Smooth muscle cell (in vitro differentiated cells): ENCODE results near the gene ZNF708. TPM values are rescaled to one million over a fixed set of nuclear protein-coding genes. Genes with fewer than 3 reads are reported as not detected.
"Not testable (repeated sequence)": the region's sequence is repeated elsewhere in the genome, so short reads cannot be mapped to it uniquely, and the experiment has no call there.

Experiments
- DNase-seq: peaks from one replicate; lab custom pipeline; 2025; ENCODE audit not compliant: unreplicated experiment; lab: John Stamatoyannopoulos, UW
- H2AFZ ChIP-seq: fragments of 200-600 bp; sonication (generic); 2 replicates; pipeline ENCODE4 v1.6.0; 2016; ENCODE audit warnings: antibody characterized with exemption, low read depth, mild to moderate bottlenecking
- H3F3A ChIP-seq: fragments of 200-600 bp; sonication (generic); 2 replicates; pipeline ENCODE4 v1.6.0; 2017; ENCODE audit warnings: antibody characterized with exemption, low read depth
- H3K27ac ChIP-seq: fragments of 200-600 bp; sonication (generic); 2 replicates; pipeline ENCODE4 v1.5.1; 2016; ENCODE audit warnings: low read depth, mild to moderate bottlenecking
- H3K27me3 ChIP-seq: fragments of 200-600 bp; sonication (generic); 2 replicates; pipeline ENCODE4 v1.6.1; 2016; ENCODE audit warnings: low read depth, mild to moderate bottlenecking
- H3K36me3 ChIP-seq: fragments of 200-600 bp; sonication (generic); 2 replicates; pipeline ENCODE4 v1.5.1; 2016; ENCODE audit warnings: low read depth
- H3K4me1 ChIP-seq: fragments of 200-600 bp; sonication (generic); 2 replicates; pipeline ENCODE4 v1.5.1; 2016; ENCODE audit warnings: low read depth
- H3K4me2 ChIP-seq: fragments of 200-600 bp; sonication (generic); 2 replicates; pipeline ENCODE4 v1.6.0; 2016; ENCODE audit warnings: mild to moderate bottlenecking
- H3K4me3 ChIP-seq: fragments of 200-600 bp; sonication (generic); 2 replicates; pipeline ENCODE4 v1.5.1; 2016; ENCODE audit warnings: mild to moderate bottlenecking
- H3K79me2 ChIP-seq: fragments of 200-600 bp; sonication (generic); 2 replicates; pipeline ENCODE4 v1.6.0; 2016; ENCODE audit warnings: low read depth, mild to moderate bottlenecking
- H3K9ac ChIP-seq: fragments of 200-600 bp; sonication (generic); 2 replicates; pipeline ENCODE4 v1.6.0; 2016; ENCODE audit warnings: low read depth
- H3K9me3 ChIP-seq: fragments of 200-600 bp; sonication (generic); replicated peaks from 2 replicates; pipeline ENCODE4 v1.5.1; 2016; ENCODE audit warnings: low read depth
- H4K20me1 ChIP-seq: fragments of 200-600 bp; sonication (generic); 2 replicates; pipeline ENCODE4 v1.6.0; 2016; ENCODE audit warnings: low read depth
- WGBS: methylation state at CpG from one replicate; pipeline ENCODE4 v1.1.7; 2016; ENCODE audit warnings: low lambda C conversion rate; 5-methylcytosine and 5-hydroxymethylcytosine counted together
- polyA plus RNA-seq: library from polyadenylated mRNA; unstranded; fragments of >200 nt; fragmentation: Nextera tagmentation; extraction: Ambion mirVana; gene quantifications from 2 replicates; pipeline ENCODE4 v1.2.1, GENCODE V29; 2016
- total RNA-seq: library from RNA; depleted of rRNA; stranded (reverse); fragments of >200 nt; gene quantifications from 2 replicates; pipeline ENCODE4 v1.2.3, GENCODE V29; 2014
- TF ChIP-seq, protein P1 (sequence below): fragments of 200-600 bp; sonication (generic); IDR thresholded peaks from 2 replicates; pipeline ENCODE4 v1.5.1; 2017; ENCODE audit warnings: borderline replicate concordance, mild to moderate bottlenecking, antibody characterized with exemption; ENCODE audit not compliant: insufficient read depth, poor library complexity, severe bottlenecking

ZNF708 gene
- total and polyA plus RNA-seq, 2 experiments from 2014 or later, result 0.65 to 12.1 TPM

DNA sequence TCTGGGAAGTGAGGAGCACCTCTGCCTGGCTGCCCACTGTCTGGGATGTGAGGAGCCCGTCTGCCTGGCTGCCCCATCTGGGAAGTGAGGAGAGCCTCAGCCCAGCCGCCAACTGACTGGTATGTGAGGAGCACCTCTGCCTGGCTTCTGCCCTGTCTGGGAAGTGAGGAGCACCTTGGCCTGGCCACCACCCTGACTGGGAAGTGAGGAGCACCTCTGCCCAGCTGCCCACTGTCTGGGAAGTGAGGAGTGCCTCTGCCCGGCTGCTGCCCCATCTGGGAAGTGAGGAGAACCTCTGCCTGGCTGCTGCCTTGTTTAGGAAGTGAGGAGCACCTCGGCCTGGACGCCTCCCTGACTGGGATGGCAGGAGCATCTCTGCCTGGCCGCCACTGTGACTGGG lies 64.8 kb downstream of the ZNF708 start:
- WGBS, result 87% methylated on average over 6 of the region's 6 CpGs
- TF ChIP-seq, protein P1, sequence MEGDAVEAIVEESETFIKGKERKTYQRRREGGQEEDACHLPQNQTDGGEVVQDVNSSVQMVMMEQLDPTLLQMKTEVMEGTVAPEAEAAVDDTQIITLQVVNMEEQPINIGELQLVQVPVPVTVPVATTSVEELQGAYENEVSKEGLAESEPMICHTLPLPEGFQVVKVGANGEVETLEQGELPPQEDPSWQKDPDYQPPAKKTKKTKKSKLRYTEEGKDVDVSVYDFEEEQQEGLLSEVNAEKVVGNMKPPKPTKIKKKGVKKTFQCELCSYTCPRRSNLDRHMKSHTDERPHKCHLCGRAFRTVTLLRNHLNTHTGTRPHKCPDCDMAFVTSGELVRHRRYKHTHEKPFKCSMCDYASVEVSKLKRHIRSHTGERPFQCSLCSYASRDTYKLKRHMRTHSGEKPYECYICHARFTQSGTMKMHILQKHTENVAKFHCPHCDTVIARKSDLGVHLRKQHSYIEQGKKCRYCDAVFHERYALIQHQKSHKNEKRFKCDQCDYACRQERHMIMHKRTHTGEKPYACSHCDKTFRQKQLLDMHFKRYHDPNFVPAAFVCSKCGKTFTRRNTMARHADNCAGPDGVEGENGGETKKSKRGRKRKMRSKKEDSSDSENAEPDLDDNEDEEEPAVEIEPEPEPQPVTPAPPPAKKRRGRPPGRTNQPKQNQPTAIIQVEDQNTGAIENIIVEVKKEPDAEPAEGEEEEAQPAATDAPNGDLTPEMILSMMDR, result no peak

DNA sequence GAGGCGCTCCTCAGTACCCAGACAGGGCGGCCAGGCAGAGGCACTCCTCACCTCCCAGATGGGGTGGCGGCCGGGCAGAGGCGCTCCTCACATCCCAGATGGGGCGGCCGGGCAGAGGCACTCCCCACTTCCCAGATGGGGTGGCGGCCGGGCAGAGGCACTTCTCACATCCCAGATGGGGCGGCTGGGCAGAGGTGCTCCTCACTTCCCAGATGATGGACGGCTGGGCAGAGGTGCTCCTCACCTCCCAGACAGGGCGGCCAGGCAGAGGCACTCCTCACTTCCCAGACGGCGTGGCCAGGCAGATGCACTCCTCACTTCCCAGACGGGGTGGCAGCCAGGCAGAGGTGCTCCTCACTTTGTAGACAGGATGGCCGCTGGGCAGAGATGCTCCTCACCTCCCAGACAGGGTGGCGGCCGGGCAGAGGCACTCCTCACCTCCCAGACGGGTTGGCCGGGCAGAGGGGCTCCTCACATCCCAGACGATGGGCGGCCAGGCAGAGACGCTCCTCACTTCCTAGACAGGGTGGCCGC lies 68.3 kb downstream of the ZNF708 start:
- not testable (repeated sequence) for H3K4me3 ChIP-seq, H3K4me1 ChIP-seq, H2AFZ ChIP-seq, DNase-seq, H3K9me3 ChIP-seq, H3K27me3 ChIP-seq, H4K20me1 ChIP-seq, H3K4me2 ChIP-seq, H3K9ac ChIP-seq, H3K79me2 ChIP-seq, H3F3A ChIP-seq, H3K27ac ChIP-seq, H3K36me3 ChIP-seq
- 94% methylated on average over 24 of the region's 24 CpGs for WGBS

More for the DNA sequence above, 64.8 kb downstream of the ZNF708 start:
- Histone ChIP-seq H3K9me3 (no peaks in the 10 kb centered on the region), H3K79me2 (no peaks in the 10 kb centered on the region), H4K20me1 (no peaks in the 10 kb centered on the region), H3K36me3 (no peaks in the 10 kb centered on the region), H3F3A (no peaks in the 10 kb centered on the region), H3K9ac (no peak overlapping the region), H3K4me3 (no peak overlapping the region), H3K4me2 (no peak overlapping the region), H3K27ac (no peak overlapping the region), H3K27me3 (no peaks in the 10 kb centered on the region), H2AFZ (no peak overlapping the region), H3K4me1 (no peaks in the 10 kb centered on the region)
- DNase-seq, result no peak

DNA sequence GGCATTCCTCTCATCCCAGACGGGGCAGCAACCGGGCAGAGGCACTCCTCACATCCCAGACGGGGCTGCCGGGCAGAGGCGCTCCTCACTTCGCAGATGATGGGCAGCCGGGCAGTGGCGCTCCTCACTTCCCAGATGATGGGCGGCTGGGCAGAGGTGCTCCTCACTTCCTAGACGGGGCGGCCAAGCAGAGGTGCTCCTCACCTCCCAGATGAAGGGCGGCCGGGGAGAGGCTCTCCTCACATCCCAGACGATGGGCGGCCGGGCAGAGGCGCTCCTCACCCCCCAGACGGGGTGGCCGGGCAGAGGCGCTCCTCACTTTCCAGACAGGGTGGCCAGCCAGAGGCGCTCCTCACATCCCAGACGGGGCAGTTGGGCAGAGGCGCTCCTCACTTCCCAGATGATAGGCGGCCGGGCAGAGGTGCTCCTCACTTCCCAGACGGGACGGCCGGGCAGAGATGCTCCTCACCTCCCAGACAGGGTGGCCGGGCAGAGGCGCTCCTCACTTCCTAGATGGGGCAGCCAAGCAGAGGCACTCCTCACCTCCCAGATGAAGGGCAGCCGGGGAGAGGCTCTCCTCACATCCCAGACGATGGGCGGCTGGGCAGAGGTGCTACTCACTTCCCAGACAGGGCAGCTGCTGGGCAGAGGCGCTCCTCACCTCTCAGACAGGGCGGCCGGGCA lies 68.9 kb downstream of the ZNF708 start:
- TF ChIP-seq, protein P1, result no peak
- WGBS, result 95% methylated on average over 36 of the region's 36 CpGs

DNA sequence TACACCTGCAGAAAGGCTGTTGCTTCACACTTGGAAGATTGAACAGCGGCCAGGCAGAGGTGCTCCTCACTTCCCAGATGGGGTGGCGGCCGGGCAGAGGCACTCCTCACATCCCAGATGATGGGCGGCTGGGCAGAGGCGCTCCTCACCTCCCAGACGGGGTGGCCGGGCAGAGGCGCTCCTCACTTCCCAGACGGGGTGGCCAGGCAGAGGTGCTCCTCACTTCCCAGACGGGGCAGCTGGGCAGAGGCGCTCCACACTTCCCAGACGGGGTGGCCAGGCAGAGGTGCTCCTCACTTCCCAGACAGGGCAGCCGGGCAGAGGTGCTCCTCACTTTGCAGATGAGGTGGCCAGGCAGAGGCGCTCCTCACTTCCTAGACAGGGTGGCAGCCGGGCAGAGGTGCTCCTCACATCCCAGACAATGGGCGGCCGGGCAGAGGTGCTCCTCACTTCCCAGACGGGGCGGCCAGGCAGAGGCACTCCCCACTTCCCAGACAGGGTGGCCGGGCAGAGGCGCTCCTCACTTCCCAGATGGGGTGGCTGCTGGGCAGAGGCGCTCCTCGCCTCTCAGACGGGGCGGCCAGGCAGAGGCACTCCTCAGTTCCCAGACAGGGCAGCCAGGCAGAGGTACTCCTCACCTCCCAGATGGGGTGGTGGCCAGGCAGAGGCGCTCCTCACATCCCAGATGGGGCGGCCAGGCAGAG lies 69.6 kb downstream of the ZNF708 start:
- H3K9me3 ChIP-seq, H3K4me3 ChIP-seq, H3K27ac ChIP-seq, H3K4me1 ChIP-seq, DNase-seq, H4K20me1 ChIP-seq, H3K27me3 ChIP-seq, H3K9ac ChIP-seq, H3K36me3 ChIP-seq, H2AFZ ChIP-seq, H3K79me2 ChIP-seq, H3F3A ChIP-seq, H3K4me2 ChIP-seq: not testable (repeated sequence)
- WGBS, result 86% methylated on average over 21 of the region's 27 CpGs

More for the DNA sequence above, 68.9 kb downstream of the ZNF708 start:
- H3K4me3 ChIP-seq, result no peak overlapping the region
- no peak overlapping the region for H3K9ac ChIP-seq
- H3K4me1 ChIP-seq, result no peaks in the 10 kb centered on the region
- H3K36me3 ChIP-seq, result no peaks in the 10 kb centered on the region
- H3K4me2 ChIP-seq, result no peak overlapping the region
- no peak overlapping the region for H2AFZ ChIP-seq
- H3K79me2 ChIP-seq, result no peaks in the 10 kb centered on the region
- DNase-seq, result no peak
- no peaks in the 10 kb centered on the region for H4K20me1 ChIP-seq
- H3K9me3 ChIP-seq, result no peaks in the 10 kb centered on the region
- no peaks in the 10 kb centered on the region for H3K27me3 ChIP-seq
- no peak overlapping the region for H3K27ac ChIP-seq
- no peaks in the 10 kb centered on the region for H3F3A ChIP-seq
